GM12872 (cell line): ENCODE measurements around the gene RNASEH1.

Source experiments
- CTCF ChIP-seq: IDR thresholded peaks from 3 replicates; pipeline ENCODE4 v1.5.1; 2011; ENCODE audit warnings: low read depth, mild to moderate bottlenecking, low read length, moderate library complexity; ENCODE audit not compliant: insufficient read depth

RNASEH1 gene

GRCh38 chr2:3529316-3530025 lies 28.7 kb downstream of the RNASEH1 start:
- TF ChIP-seq CTCF, result no peak

DNA sequence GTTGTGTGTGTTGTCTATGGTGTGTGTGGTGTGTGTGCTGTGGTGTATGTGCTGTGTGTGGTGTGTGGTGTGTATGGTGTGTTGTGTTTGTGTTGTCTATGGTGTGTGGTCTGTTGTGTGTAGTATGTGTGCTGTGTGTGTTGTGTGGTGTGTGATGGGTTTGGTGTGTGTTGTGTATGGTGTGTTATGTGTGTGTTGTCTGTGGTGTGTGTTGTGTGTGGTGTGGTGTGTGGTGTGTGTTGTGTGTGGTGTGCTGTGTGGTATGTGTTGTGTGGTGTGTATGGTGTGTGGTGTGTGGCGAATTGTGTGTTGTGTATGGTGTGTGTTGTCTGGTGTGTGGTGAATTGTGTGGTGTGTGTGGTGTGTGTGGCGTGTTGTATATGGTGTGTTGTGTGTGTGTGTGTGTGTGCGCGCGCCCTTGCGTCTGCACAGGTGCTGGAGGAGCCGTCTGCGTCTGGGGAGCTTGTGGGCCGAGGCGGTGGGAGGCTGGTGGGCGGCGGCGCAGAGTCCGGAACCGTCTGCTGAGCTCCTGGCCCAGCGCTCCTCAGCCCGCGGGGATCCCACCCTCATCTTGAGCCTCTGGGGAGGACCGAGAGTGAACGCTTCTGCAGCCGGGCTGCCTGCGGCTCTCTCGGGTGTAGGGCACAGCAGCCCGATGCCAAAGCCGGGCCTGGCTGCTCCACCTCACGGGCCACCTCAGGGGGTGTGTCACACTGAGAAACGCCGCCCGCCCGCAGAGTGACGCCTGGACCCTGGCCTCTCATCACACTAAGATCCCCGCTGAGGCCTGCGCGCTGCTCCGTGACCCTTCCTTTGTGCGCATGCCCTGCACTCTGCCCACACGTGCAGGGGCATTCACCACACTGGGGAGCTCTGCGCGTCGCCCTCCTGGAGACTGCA lies 30.0 kb downstream of the RNASEH1 start:
- no peak for TF ChIP-seq CTCF

DNA sequence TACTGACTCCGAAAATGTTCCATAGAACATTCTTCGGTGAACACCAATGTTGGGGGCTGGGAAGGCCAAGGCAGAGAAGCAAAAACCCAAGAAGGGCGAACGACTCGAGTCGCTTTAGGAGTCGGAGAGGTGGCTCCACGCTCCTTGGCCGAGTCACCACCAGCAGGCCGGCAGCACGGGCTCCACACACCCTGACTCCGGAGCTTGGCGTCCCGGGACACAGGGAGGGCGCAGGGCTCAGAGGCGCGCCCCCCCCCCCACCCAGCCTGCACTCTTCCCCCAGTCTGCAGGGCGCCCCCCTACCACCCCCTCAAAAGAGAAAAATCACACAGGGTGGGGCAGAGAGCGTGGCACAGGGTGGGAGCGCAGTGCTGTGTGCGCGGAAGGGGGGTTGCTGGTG lies 31.3 kb downstream of the RNASEH1 start:
- TF ChIP-seq CTCF, result no peak

DNA sequence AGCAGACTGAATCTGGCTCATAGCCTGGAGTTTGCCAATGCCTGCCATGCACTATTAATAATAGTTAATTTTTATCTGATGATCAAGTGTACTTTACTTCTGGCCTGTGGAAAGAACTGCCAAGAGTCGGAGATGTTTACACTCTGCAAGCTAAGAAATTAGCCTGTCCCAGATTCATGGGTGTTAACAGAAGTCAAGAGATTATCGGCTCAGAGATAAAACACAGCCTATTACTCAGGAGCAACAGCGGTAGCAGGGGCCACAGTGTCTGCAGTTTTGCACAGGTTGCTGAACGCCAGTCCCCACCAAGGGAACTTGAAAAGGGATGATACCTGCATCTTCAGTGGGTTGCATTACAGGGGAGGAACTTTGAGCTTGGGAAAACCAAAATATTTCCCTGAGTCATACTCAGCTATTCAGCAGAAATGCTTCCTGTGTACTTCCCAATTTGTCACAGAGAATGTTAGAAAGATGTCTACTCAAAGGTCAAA lies 34.5 kb downstream of the RNASEH1 start:
- no peak for TF ChIP-seq CTCF

- TF ChIP-seq CTCF, result no peak
These were observed 35.1 kb downstream of the RNASEH1 start for GRCh38 chr2:3522961-3523421.

- TF ChIP-seq CTCF, result no peak
These were observed 37.5 kb downstream of the RNASEH1 start for GRCh38 chr2:3520591-3520990.
